A204.1 (cell line): ENCODE results near the gene CASP2.
"Not testable (repeated sequence)": the region's sequence is repeated elsewhere in the genome, so short reads cannot be mapped to it uniquely, and the experiment has no call there.

ENCODE experiments used
- FAIRE-seq: peaks from 2 replicates; lab custom pipeline; 2012; peaks lifted over from hg19 to GRCh38; lab: Jason Lieb, UNC

The CASP2 gene

DNA sequence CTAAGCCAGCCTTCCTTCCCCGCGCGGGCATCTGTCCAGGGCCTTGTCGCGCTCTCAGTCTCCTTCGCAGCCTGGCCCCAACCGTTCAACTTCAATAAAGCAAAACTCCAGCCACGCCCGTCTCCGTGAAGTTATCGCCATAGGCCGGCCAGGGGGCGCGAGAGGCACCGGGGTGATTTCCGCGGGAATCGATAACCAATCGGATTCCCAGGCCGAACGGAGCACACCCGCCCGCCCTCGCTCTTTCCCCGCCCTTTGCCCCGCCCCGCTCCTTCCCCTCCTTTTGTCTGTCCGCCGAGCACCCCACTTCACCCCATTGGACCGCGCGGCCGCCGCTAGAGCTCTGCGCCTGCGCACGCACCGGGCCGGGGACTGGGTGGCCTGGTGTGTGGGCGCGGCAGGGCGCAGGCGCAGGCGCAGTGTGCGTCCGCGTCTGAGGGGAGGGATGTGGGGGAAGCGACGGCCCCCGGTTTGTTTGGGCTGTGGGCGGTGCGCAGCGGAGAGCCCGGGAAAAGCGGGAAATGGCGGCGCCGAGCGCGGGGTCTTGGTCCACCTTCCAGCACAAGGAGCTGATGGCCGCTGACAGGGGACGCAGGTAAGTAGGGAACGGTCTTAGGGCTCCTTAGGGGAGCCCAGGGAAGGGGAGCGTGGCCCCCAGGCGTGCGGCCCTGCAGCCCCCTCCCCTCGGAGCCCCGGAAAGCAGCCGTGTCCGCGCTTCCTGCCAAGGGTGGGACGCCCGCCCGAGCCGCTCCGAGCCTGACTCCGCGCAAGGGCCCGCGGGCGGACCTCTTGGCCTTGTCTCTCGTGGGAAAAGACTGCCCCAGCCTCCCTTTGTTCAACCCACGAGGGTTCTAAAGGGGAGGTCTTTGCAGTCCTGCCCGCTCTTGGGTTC lies at the start of gene CASP2:
CASP2 (plus strand) TSS at position 417 of the 892 bp plus-strand sequence; CDS start at position 522, 105 bp downstream.
- FAIRE-seq: no peak

DNA sequence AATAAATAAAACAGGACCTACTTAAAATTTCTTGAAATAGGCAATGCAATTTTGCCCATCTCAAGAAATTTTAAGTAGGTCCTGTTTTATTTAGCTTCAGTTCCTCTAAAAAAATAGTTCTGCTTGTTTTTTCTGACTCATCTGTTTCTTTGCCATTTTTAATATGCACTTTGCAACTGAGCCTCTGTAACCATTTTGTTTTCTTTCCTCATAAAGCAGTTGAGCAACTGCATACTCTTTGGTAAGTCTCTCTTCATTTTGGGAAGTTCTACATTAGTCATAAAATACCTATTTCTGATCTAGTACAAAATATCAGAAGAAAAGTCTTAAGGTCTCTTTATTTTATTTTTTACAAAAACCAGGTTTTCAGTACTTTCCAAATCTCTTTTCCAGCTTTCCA lies 48.3 kb upstream of the CASP2 start:
- no peak for FAIRE-seq

GRCh38 chr7:143240291-143241168 lies 47.6 kb upstream of the CASP2 start:
- peak; percentile 90 for FAIRE-seq

- no peak for FAIRE-seq
Observed at GRCh38 chr7:143242306-143242705, 45.8 kb upstream of the CASP2 start.

DNA sequence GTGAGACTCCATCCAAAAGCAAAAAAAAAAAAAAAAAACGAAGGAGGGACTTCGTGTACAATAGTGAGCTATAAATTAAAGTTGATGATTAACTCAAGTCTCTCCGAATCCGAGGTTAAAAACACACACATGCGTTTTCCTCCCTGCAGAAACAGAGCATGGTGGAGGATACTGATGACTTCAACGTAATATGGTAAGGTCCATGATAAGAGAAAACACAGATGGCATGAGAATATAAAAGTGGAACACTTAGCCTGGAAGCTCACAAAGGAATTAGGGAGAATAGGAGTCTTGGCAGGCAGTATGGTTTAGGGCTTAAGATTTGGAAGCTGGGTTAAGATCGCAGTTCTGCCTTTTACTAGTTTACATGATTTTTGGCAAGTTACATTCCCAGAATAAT lies 45.0 kb upstream of the CASP2 start:
- FAIRE-seq: no peak

GRCh38 chr7:143243614-143244013 lies 44.5 kb upstream of the CASP2 start:
- no peak for FAIRE-seq

GRCh38 chr7:143244321-143244720 lies 43.8 kb upstream of the CASP2 start:
- no peak for FAIRE-seq

- no peak for FAIRE-seq
Observed at GRCh38 chr7:143245123-143245522, 43.0 kb upstream of the CASP2 start.

DNA sequence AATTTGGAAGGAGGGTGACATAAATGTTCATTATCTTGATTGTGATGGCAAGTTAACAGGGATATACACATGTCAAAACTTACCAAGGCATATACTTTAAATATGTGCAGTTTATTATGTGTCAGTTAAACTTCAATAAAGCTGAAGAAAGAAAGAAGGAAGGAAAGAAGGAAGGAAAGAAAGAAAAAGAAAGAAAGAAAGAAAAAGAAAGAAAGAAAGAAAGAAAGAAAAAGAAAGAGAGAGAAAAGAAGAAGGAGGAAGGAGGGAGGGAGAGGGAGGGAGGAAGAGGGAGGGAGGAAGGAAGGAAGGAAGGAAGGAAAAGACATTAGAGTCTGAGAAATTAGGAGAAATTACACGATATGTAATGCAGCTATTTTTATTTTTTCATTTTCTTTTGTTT lies 40.8 kb upstream of the CASP2 start:
- FAIRE-seq: no peak

- FAIRE-seq: no peak
Observed at GRCh38 chr7:143248761-143249354, 39.3 kb upstream of the CASP2 start.

GRCh38 chr7:143250199-143250598 lies 38.0 kb upstream of the CASP2 start:
- FAIRE-seq: no peak

GRCh38 chr7:143250822-143251221 lies 37.3 kb upstream of the CASP2 start:
- peak; percentile 11 for FAIRE-seq

GRCh38 chr7:143252006-143252405 lies 36.1 kb upstream of the CASP2 start:
- no peak for FAIRE-seq

DNA sequence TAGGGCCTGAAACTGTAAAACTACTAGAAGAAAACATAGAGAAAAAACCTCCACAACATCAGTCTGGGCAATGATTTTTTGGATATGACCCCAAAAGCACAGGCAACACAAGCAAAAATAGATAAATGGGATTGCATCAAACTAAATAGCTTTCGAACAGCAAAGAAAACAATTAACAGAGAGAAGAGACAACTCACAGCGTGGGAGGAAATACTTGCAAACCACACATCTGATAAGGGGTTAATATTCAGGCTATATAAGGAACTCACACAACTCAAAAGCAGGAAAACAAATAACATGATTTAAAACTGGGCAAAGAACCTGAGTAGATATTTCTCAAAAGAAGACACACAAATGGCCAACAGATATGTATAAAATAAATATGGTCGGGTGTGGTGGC lies 32.6 kb upstream of the CASP2 start:
- FAIRE-seq: no peak

GRCh38 chr7:143256325-143256724 lies 31.8 kb upstream of the CASP2 start:
- no peak for FAIRE-seq

DNA sequence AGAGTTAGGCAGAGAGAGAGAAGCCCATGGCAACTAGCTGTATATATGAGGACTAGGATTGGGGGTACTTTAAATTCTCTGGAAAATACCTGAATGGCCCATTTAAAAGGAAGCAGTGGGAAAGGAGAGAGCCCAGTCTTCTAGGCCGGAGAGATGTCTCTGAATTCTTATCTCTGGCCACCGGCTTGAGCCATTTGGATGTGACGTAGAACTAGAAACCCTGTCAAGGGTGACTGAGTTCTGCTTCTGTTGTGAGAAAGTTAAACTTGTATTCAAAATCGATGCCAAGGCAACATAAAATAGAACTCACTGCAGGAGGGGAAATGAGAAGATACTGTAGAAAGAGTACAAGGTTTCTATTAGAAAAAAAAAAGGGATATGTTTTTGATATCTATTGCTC lies 31.2 kb upstream of the CASP2 start:
- FAIRE-seq: no peak

DNA sequence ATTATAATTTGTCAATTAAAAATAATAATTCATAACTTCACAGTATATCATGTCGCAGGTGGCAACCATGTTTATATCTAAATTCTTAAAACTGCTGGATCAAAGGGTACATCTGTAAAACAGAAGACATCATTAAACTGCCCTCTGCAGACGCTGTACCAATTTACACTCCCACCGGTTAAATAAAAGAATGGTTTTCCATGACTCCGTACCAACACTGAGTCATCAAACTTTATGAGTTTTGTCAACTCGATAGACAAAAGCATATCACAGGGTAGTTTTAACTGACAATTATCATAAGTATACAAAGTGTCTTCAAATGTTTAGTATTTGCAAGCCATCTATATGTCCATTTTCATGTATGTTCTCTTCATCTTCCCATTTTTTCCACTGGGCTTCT lies 30.6 kb upstream of the CASP2 start:
- no peak for FAIRE-seq

DNA sequence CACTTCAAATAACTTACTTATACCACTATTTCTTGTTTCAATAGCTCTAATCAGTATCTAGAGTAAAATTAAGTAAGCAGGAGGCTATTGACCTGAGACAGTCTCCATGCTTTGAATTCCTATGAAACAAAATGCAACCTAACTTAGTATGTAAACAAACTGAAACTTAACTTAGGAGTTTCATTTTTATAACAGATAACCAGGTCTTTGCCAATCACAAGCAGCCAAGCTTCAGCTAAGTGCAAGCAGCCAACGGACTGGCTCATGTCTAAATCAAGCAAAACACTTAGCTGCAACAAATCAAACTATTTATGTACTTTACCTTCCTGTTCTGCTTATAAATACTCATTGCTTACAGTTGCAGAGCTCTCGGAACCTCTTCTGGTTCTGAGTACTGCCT lies 29.3 kb upstream of the CASP2 start:
- FAIRE-seq: no peak

- FAIRE-seq: no peak
Observed at GRCh38 chr7:143259765-143260164, 28.4 kb upstream of the CASP2 start.

DNA sequence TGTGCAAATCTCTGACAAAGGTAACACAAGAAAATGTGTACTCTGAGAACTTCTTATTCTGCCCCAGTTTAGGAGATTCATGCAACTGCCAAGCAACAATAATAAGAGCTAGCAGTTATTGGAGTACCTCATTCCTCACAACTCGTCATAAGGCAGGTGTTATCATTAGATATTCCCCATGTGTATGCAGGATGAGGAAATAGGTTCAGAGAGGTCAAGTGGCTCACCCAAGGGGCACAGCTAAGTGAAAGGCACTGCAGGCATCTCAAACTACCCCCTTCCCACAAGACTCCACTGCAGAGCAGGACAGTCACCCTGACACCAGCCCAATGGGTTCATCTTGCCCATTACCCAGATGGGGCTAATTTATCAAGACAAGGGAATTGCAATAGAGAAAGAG lies 26.2 kb upstream of the CASP2 start:
- no peak for FAIRE-seq

- FAIRE-seq: no peak
Observed at GRCh38 chr7:143263266-143264195, 24.6 kb upstream of the CASP2 start, which contains the start of gene GSTK1. TSS of gene GSTK1 (plus strand) at chr7:143263441. CDS start at chr7:143263514, 73 bp downstream.

- not testable (repeated sequence) for FAIRE-seq
Observed at GRCh38 chr7:143264196-143264568, 24.0 kb upstream of the CASP2 start.
